OCI-LY1 (cell line): ENCODE results near the gene FURIN.

Source experiments
- EZH2 ChIP-seq: fragments of 200-600 bp; sonication (generic), shearing (Covaris generic); IDR thresholded peaks from 2 replicates; pipeline ENCODE4 v1.8.0; 2017; ENCODE audit warnings: borderline replicate concordance, mixed run types, mild to moderate bottlenecking, antibody characterized with exemption, low read length, moderate library complexity, mixed read lengths
- TF ChIP-seq, protein P1 (sequence below): fragments of 200-600 bp; sonication (generic), shearing (Covaris generic); IDR thresholded peaks from 2 replicates; pipeline ENCODE4 v1.5.1; 2017; ENCODE audit warnings: mild to moderate bottlenecking, antibody characterized with exemption, low read length, moderate library complexity, mixed read lengths

DNA sequence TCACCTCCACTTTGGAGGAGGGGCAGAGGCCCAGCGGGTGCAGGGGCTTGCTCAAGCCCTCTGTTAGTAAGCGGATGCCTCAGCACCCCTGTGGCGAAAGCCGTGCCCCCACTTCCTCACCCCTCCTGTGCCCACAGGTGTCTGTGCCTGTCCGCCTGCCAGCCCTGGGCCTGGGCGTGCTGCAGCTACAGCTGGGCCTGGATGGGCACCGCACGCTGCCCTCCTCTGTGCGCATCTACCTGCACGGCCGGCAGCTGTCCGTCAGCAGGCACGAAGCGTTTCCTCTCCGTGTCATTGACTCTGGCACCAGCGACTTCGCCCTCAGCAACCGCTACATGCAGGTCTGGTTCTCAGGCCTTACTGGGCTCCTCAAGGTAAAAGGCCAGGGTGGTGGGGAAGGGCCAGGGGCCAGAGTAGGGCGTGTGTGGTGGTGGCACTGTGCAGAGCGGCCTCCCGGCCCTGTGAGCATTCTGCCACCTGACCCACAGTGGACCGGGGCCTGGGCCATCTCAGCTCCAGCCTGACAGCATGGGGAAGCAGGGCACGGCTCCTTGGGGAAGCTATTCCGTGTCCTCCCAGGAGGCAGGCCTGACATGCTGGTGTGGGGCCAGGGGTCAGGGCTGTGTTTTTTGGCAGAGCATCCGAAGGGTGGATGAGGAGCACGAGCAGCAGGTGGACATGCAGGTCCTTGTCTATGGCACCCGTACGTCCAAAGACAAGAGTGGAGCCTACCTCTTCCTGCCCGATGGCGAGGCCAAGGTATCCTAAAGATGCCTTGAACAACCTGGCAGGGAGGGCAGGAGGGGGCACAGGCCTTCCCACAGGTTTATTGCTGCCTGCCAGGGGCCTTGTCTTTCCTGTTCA, 43.8 kb downstream of the FURIN start:
- no peak for TF ChIP-seq EZH2
- TF ChIP-seq, protein P1, sequence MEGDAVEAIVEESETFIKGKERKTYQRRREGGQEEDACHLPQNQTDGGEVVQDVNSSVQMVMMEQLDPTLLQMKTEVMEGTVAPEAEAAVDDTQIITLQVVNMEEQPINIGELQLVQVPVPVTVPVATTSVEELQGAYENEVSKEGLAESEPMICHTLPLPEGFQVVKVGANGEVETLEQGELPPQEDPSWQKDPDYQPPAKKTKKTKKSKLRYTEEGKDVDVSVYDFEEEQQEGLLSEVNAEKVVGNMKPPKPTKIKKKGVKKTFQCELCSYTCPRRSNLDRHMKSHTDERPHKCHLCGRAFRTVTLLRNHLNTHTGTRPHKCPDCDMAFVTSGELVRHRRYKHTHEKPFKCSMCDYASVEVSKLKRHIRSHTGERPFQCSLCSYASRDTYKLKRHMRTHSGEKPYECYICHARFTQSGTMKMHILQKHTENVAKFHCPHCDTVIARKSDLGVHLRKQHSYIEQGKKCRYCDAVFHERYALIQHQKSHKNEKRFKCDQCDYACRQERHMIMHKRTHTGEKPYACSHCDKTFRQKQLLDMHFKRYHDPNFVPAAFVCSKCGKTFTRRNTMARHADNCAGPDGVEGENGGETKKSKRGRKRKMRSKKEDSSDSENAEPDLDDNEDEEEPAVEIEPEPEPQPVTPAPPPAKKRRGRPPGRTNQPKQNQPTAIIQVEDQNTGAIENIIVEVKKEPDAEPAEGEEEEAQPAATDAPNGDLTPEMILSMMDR: no peak
